Stimulated activated CD4-positive, alpha-beta T cell treated with anti-CD3 and anti-CD28 coated beads, TNF-alpha, amount 100 ng/mL, for 4 hours (primary cell): Measurements from ENCODE around the gene CUEDC1.

Source experiments
- DNase-seq, 3 experiments: peaks; one replicate each; pipeline ENCODE4 v3.0.0-alpha.2; 2020; ENCODE audit warnings: low read depth in 3 of 3

Gene CUEDC1

GRCh38 chr17:57874434-57875289 lies 80.5 kb downstream of the CUEDC1 start:
- no peak for DNase-seq

GRCh38 chr17:57874058-57874419 lies 81.2 kb downstream of the CUEDC1 start:
- DNase-seq: no peak

GRCh38 chr17:57873261-57874057 lies 81.8 kb downstream of the CUEDC1 start:
- no peak for DNase-seq

GRCh38 chr17:57872536-57872935 lies 82.7 kb downstream of the CUEDC1 start:
- DNase-seq: no peak

GRCh38 chr17:57871863-57872262 lies 83.3 kb downstream of the CUEDC1 start:
- DNase-seq: no peak

- no peak for DNase-seq
These were observed 84.1 kb downstream of the CUEDC1 start for GRCh38 chr17:57871155-57871554.

GRCh38 chr17:57870283-57870635 lies 85.0 kb downstream of the CUEDC1 start:
- DNase-seq: no peak

- no peak for DNase-seq
These were observed 85.5 kb downstream of the CUEDC1 start for GRCh38 chr17:57869617-57870282.

GRCh38 chr17:57868910-57869616 lies 86.1 kb downstream of the CUEDC1 start:
- no peak for DNase-seq

GRCh38 chr17:57868007-57868909 lies 87.0 kb downstream of the CUEDC1 start:
- DNase-seq: no peak

- DNase-seq: no peak
These were observed 88.1 kb downstream of the CUEDC1 start for GRCh38 chr17:57867126-57867525.

GRCh38 chr17:57866723-57867122 lies 88.5 kb downstream of the CUEDC1 start:
- DNase-seq: no peak

GRCh38 chr17:57866319-57866718 lies 88.9 kb downstream of the CUEDC1 start:
- DNase-seq: no peak

GRCh38 chr17:57864273-57864672 lies 90.9 kb downstream of the CUEDC1 start:
- DNase-seq: no peak

GRCh38 chr17:57862694-57863667 lies 92.2 kb downstream of the CUEDC1 start:
- no peak for DNase-seq

GRCh38 chr17:57861790-57862693 lies 93.2 kb downstream of the CUEDC1 start:
- no peak for DNase-seq

- no peak for DNase-seq
These were observed 94.0 kb downstream of the CUEDC1 start for GRCh38 chr17:57861000-57861789.
